Fibroblast of skin of abdomen (primary cell): ENCODE data around the gene UMOD.
"Not testable (repeated sequence)": the region's sequence is repeated elsewhere in the genome, so short reads cannot be mapped to it uniquely, and the experiment has no call there.

ENCODE experiments used
- DNase-seq: peaks from one replicate; pipeline ENCODE4 v3.0.0-alpha.2; 2013

UMOD gene

GRCh38 chr16:20320592-20320991 is 31.9 kb downstream of the UMOD start:
- DNase-seq = no peak

- DNase-seq = no peak
Observed at GRCh38 chr16:20320178-20320577, 32.3 kb downstream of the UMOD start.

- no peak for DNase-seq
Observed at GRCh38 chr16:20319406-20319805, 33.1 kb downstream of the UMOD start.

GRCh38 chr16:20318437-20318836 is 34.1 kb downstream of the UMOD start:
- DNase-seq = no peak

- no peak for DNase-seq
Observed at GRCh38 chr16:20318006-20318405, 34.5 kb downstream of the UMOD start.

GRCh38 chr16:20317117-20317516 is 35.4 kb downstream of the UMOD start:
- no peak for DNase-seq

- DNase-seq = no peak
Observed at GRCh38 chr16:20316715-20317114, 35.8 kb downstream of the UMOD start.

- no peak for DNase-seq
Observed at GRCh38 chr16:20315764-20316163, 36.8 kb downstream of the UMOD start.

GRCh38 chr16:20314575-20314974 is 37.9 kb downstream of the UMOD start:
- DNase-seq = no peak

GRCh38 chr16:20313741-20314140 is 38.8 kb downstream of the UMOD start:
- DNase-seq = no peak

- not testable (repeated sequence) for DNase-seq
Observed at GRCh38 chr16:20312536-20313095, 39.9 kb downstream of the UMOD start.

GRCh38 chr16:20311548-20311947 is 41.0 kb downstream of the UMOD start:
- DNase-seq = no peak

GRCh38 chr16:20310421-20311395 is 41.8 kb downstream of the UMOD start:
- no peak for DNase-seq

- DNase-seq = no peak
Observed at GRCh38 chr16:20309786-20310185, 42.7 kb downstream of the UMOD start.

- no peak for DNase-seq
Observed at GRCh38 chr16:20308801-20309590, 43.5 kb downstream of the UMOD start.

GRCh38 chr16:20308266-20308665 is 44.2 kb downstream of the UMOD start:
- DNase-seq = no peak

GRCh38 chr16:20307791-20308190 is 44.7 kb downstream of the UMOD start:
- no peak for DNase-seq

- DNase-seq = no peak
Observed at GRCh38 chr16:20307240-20307671, 45.3 kb downstream of the UMOD start.

- no peak for DNase-seq
Observed at GRCh38 chr16:20306401-20306800, 46.1 kb downstream of the UMOD start.

GRCh38 chr16:20303012-20303411 is 49.5 kb downstream of the UMOD start:
- DNase-seq = no peak

GRCh38 chr16:20302389-20302788 is 50.1 kb downstream of the UMOD start:
- no peak for DNase-seq

- DNase-seq = no peak
Observed at GRCh38 chr16:20301840-20302239, 50.7 kb downstream of the UMOD start.
